ENCODE measurements around the gene LRTM1.

The LRTM1 gene

GRCh38 chr3:54892168-54892567 is 35.7 kb downstream of the LRTM1 start:
- no peak for DNase-seq (ENCODE audit: low read depth in 1 of 2, low spot score in 1 of 2)
- H3K27me3 ChIP-seq (ENCODE audit: insufficient read depth, poor library complexity, severe bottlenecking) = no peaks in the 10 kb centered on the region
- no peak overlapping the region for H3K27ac ChIP-seq (replicated peaks)
- no peak for TF ChIP-seq SPI1 (IDR thresholded peaks at IDR 0.05; ENCODE audit: borderline replicate concordance, low read depth)
- no peak for TF ChIP-seq GABPA (IDR thresholded peaks at IDR 0.05; ENCODE audit: low read depth)
- TF ChIP-seq CTCF (IDR thresholded peaks at IDR 0.05; ENCODE audit: insufficient read depth, low read length) = no peak
- TF ChIP-seq POLR2AphosphoS5 (IDR thresholded peaks at IDR 0.05; ENCODE audit: low read depth) = no peak
- no peak for TF ChIP-seq REST (IDR thresholded peaks at IDR 0.05; ENCODE audit: insufficient replicate concordance, low read depth)
- no peak overlapping the region for H3K4me3 ChIP-seq (replicated peaks; ENCODE audit: insufficient read depth, low read length)

- no peak overlapping the region for H3K27ac ChIP-seq (replicated peaks)
- DNase-seq (ENCODE audit: low read depth in 1 of 2, low spot score in 1 of 2) = no peak
- no peaks in the 10 kb centered on the region for H3K27me3 ChIP-seq (ENCODE audit: insufficient read depth, poor library complexity, severe bottlenecking)
- TF ChIP-seq REST (IDR thresholded peaks at IDR 0.05; ENCODE audit: insufficient replicate concordance, low read depth) (no peak), GABPA (IDR thresholded peaks at IDR 0.05; ENCODE audit: low read depth) (no peak), CTCF (IDR thresholded peaks at IDR 0.05; ENCODE audit: insufficient read depth, low read length) (no peak), POLR2AphosphoS5 (IDR thresholded peaks at IDR 0.05; ENCODE audit: low read depth) (no peak), SPI1 (IDR thresholded peaks at IDR 0.05; ENCODE audit: borderline replicate concordance, low read depth) (no peak)
- no peak overlapping the region for H3K4me3 ChIP-seq (replicated peaks; ENCODE audit: insufficient read depth, low read length)
Observed at GRCh38 chr3:54891540-54891897, 36.3 kb downstream of the LRTM1 start.

- Histone ChIP-seq H3K27ac (replicated peaks) (no peak overlapping the region), H3K27me3 (ENCODE audit: insufficient read depth, poor library complexity, severe bottlenecking) (no peaks in the 10 kb centered on the region), H3K4me3 (replicated peaks; ENCODE audit: insufficient read depth, low read length) (no peak overlapping the region)
- TF ChIP-seq CTCF (IDR thresholded peaks at IDR 0.05; ENCODE audit: insufficient read depth, low read length) (no peak), REST (IDR thresholded peaks at IDR 0.05; ENCODE audit: insufficient replicate concordance, low read depth) (no peak), GABPA (IDR thresholded peaks at IDR 0.05; ENCODE audit: low read depth) (no peak), POLR2AphosphoS5 (IDR thresholded peaks at IDR 0.05; ENCODE audit: low read depth) (no peak), SPI1 (IDR thresholded peaks at IDR 0.05; ENCODE audit: borderline replicate concordance, low read depth) (no peak)
- DNase-seq (ENCODE audit: low read depth in 1 of 2, low spot score in 1 of 2) = no peak
Observed at GRCh38 chr3:54889731-54890130, 38.1 kb downstream of the LRTM1 start.
